Ovary (tissue), 9 donors: ENCODE measurements around the gene MTA1. TPM values are rescaled to one million over a fixed set of nuclear protein-coding genes. Genes with fewer than 3 reads are reported as not detected.
A peak's percentile ranks its signal among the peaks of the same experiment; 100 is the strongest.

Experiments used
- DNase-seq, 5 donors: peaks; one replicate each; pipeline ENCODE4 v3.0.0-alpha.2; 2019 to 2020
- H3K27ac ChIP-seq, 2 donors: fragments of 200-600 bp; one replicate each; pipeline versions ENCODE4 v1.5.1 to v1.8.0; 2019 to 2022
- H3K27me3 ChIP-seq: fragments of 200-600 bp; one replicate; pipeline ENCODE4 v1.8.0; 2022
- H3K36me3 ChIP-seq: fragments of 200-600 bp; sonication (generic); one replicate; pipeline ENCODE4 v1.5.1; 2019
- H3K4me1 ChIP-seq: one replicate; pipeline ENCODE4 v1.8.1; 2013; ENCODE audit warnings: mild to moderate bottlenecking, moderate library complexity; ENCODE audit not compliant: insufficient read depth
- H3K4me3 ChIP-seq: fragments of 200-600 bp; sonication (generic); one replicate; pipeline ENCODE4 v1.5.1; 2017
- H3K9me3 ChIP-seq, 2 donors: fragments of 200-600 bp in 1 of 2; sonication (generic) in 1 of 2; one replicate each; pipeline versions ENCODE4 v1.5.1 to v1.8.1; 2013 to 2019; ENCODE audit warnings: mild to moderate bottlenecking in 1 of 2, moderate library complexity in 1 of 2
- EP300 ChIP-seq: sonication (generic); formaldehyde crosslinking; IDR thresholded peaks from one replicate; pipeline ENCODE4 v1.6.1; 2017; ENCODE audit warnings: antibody characterized with exemption
- POLR2A ChIP-seq: fragments of 450-650 bp; IDR thresholded peaks from one replicate; pipeline ENCODE4 v1.6.1; 2017; ENCODE audit warnings: antibody characterized with exemption, mild to moderate bottlenecking, moderate library complexity
- WGBS, 3 donors: extraction: QIAGEN DNeasy Blood & Tissue Kit in 1 of 3; methylation state at CpG; one replicate each; pipeline versions ENCODE4 v1.1.5 to v1.1.7; 2013 to 2017; 5-methylcytosine and 5-hydroxymethylcytosine counted together
- intact Hi-C, 4 donors: fragments of 100-400 bp; cut with DNase I; formaldehyde crosslinking; loops; one replicate each; pipeline versions ENCODE4 v1.11.0 to v1.15.1; 2022 to 2023
- polyA plus RNA-seq, 2 donors: library from polyadenylated mRNA; stranded (reverse); fragments of 200-250 nt in 1 of 2; fragments of 350-450 nt in 1 of 2; fragmentation: Illumina TruSeq in 1 of 2; extraction: RNeasy Lipid Tissue Mini Kit (QIAGEN cat#74804) in 1 of 2; gene quantifications; one replicate each; pipeline ENCODE4 v1.2.3, GENCODE V29; 2013 to 2014
- total RNA-seq, 7 donors: library from RNA; depleted of rRNA in 2 of 7; stranded (reverse); fragments of >200 nt in 2 of 7; fragmentation: NEBNext Ultra II Directional in 3 of 7; extraction: Animal tissue kit (Norgen Biotek cat#: 25700) in 3 of 7; gene quantifications; one replicate each; pipeline versions ENCODE4 v1.1.0 to v1.2.4, GENCODE V29; 2016 to 2023
- TF ChIP-seq, protein P1 (sequence below), 3 donors: fragments of 450-650 bp in 2 of 3; fragments of 200-600 bp in 1 of 3; IDR thresholded peaks; one replicate each; pipeline versions ENCODE4 v1.5.1 to v1.8.0; 2016 to 2022; ENCODE audit warnings: antibody characterized with exemption in 3 of 3, mild to moderate bottlenecking in 1 of 3
- donor health status: DM: no; HTN: no; CAD: no; lungs with moderate emphysema.
- donor health status: DM: no; HTN: no; CAD: no.
- donor health status: Bipolar disorder and iron deficiency.
- donor health status: DM: yes; HTN: yes; CAD: no.
- donor health status: DM: no; HTN: no; CAD: no.
- donor health status: DM: yes; HTN: yes; CAD: no.

The MTA1 gene
- total and polyA plus RNA-seq, 9 donors, result 23.0 to 128 (median 104) TPM

DNA sequence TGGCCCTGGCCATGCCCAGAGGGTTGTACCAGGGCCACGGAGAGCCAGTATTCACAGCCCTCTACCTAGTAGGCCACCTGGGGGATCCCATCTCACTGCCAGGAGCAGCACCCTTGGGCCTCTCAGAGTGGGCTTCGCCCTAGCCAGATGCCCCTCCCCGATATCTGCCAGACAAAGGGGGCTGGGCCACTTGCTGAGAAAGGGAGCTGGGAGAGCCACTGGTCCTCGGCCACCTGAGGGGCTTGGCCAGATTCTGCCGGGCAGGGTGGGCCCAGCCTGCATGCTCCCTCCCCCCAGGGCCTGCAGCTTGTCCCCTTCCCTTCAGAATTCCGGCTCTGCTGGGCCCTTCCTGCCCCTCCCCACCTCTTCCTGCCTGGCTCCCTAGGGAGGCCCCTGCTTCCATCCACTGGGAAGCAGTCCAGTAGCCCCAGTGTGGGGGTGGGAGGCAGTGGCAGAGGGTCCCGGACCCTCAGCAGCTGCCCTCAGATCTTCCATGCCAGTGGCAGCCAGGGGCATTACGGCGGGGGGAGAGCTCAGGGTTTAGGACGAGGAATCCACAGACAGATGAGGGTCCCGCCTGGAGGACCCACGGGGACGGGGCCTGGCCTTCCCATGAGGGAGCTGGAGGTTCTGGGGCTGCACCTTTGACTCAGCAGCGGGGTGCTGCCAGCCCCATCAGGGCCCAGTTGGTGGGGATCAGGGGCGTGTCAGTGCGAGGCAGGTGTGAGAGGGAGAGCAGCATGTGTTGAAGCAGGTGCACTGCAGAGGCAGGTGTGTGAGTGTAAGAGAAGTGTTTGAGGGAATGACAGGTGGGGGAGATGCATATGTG is 57.4 kb downstream of the MTA1 start:
- no peaks in the 10 kb centered on the region for H3K36me3 ChIP-seq
- 63 to 72% (median 71%) methylated on average over 16 of the region's 16 CpGs for WGBS, 3 donors
- peak in 1 of 5 donors; percentile 41 for DNase-seq
- TF ChIP-seq EP300, result no peak
- TF ChIP-seq, protein P1, sequence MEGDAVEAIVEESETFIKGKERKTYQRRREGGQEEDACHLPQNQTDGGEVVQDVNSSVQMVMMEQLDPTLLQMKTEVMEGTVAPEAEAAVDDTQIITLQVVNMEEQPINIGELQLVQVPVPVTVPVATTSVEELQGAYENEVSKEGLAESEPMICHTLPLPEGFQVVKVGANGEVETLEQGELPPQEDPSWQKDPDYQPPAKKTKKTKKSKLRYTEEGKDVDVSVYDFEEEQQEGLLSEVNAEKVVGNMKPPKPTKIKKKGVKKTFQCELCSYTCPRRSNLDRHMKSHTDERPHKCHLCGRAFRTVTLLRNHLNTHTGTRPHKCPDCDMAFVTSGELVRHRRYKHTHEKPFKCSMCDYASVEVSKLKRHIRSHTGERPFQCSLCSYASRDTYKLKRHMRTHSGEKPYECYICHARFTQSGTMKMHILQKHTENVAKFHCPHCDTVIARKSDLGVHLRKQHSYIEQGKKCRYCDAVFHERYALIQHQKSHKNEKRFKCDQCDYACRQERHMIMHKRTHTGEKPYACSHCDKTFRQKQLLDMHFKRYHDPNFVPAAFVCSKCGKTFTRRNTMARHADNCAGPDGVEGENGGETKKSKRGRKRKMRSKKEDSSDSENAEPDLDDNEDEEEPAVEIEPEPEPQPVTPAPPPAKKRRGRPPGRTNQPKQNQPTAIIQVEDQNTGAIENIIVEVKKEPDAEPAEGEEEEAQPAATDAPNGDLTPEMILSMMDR (IDR thresholded peaks at IDR 0.05), result no peak
- TF ChIP-seq POLR2A, result no peak
- H3K4me3 ChIP-seq, result no peak overlapping the region
- H3K27me3 ChIP-seq, result no peaks in the 10 kb centered on the region
- peaks cover 25% of the 10 kb centered on the region for H3K4me1 ChIP-seq
- H3K27ac ChIP-seq, result no peak overlapping the region
- intact Hi-C loops, result loop anchor here in 2 of 4 donors (10.0 kb wide), 2 partner anchors 52 to 62 kb away; partner anchors contain the start of gene MTA1 (in 1 of the 2)
- no peaks in the 10 kb centered on the region for H3K9me3 ChIP-seq

DNA sequence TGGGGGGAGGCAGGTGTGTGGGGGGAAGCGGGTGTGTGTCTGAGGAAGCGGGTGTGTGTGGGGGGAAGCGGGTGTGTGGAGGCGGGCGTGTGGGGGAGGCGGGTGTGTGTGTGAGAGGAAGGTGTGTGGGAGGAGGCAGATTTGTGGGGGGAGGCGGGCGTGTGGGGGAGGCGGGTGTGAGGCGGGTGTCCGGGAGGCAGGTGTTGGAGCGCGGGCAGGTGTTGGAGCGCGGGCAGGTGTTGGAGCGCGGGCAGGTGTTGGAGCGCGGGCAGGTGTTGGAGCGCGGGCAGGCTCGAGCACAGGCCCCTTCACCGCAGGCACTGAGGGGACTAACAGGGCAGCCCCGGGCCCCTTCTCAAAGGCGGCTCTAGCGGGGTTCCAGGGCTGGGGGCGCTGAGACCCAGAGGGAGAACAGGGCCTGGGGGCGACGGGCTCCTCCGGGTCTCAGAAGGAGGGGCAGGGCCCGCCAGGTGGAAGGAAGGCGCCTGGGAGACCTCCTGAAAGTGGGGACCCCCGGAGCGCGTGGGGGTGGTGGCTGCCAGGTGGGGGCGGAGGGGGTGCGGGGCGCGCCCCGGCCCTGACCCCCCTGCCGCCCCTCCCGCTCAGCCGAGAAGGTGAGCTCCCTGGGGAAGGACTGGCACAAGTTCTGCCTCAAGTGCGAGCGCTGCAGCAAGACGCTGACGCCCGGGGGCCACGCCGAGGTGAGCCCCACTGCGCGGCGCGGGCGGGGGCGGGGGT is 58.2 kb downstream of the MTA1 start:
- Histone ChIP-seq H3K27ac (no peak overlapping the region), H3K4me3 (no peak overlapping the region), H3K36me3 (no peaks in the 10 kb centered on the region), H3K4me1 (peaks cover 31% of the 10 kb centered on the region), H3K9me3 (no peaks in the 10 kb centered on the region), H3K27me3 (no peaks in the 10 kb centered on the region)
- WGBS, 3 donors, result 22 to 34% (median 29%) methylated on average over 36 to 54 of the region's 56 CpGs
- TF ChIP-seq POLR2A (no peak), EP300 (no peak)
- TF ChIP-seq, protein P1 (IDR thresholded peaks at IDR 0.05), result no peak
- DNase-seq, result peak in 2 of 5 donors; percentile 35 to 47
- intact Hi-C loops, result loop anchor here in 2 of 4 donors (10.0 kb wide), 2 partner anchors 53 to 63 kb away; partner anchors contain the start of gene MTA1 (in 1 of the 2)

DNA sequence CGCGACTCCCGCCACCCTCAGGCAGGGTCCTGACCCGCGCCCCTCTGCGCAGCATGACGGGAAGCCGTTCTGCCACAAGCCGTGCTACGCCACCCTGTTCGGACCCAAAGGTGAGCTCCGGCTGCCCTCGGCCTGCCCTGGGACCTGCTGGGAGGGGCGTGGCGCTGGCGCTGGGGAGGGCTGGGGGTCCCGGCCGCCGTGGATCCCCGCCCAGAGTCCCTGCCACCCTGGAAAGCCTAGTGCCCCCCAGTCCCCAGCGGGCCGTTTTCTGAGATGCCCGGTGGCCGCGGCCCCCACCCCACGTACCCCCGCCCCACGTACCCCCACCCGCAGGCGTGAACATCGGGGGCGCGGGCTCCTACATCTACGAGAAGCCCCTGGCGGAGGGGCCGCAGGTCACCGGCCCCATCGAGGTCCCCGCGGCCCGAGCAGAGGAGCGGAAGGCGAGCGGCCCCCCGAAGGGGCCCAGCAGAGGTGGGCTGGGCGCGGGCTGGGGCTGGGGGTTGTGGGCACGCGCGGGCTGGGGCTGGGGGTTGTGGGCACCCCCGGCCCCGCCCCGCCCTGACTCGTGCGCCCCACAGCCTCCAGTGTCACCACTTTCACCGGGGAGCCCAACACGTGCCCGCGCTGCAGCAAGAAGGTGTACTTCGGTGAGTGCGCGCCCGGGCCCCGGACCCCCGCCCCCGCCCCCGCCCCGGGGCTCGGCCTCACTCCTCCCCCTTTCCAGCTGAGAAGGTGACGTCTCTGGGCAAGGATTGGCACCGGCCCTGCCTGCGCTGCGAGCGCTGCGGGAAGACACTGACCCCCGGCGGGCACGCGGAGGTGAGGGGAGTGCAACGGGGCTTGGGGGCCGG is 59.0 kb downstream of the MTA1 start:
- TF ChIP-seq, protein P1 (IDR thresholded peaks at IDR 0.05), result no peak
- no peak for TF ChIP-seq POLR2A
- no peak for TF ChIP-seq EP300
- Histone ChIP-seq H3K9me3 (no peaks in the 10 kb centered on the region), H3K27me3 (no peaks in the 10 kb centered on the region), H3K27ac (no peak overlapping the region), H3K4me3 (no peak overlapping the region), H3K4me1 (peaks cover 29% of the 10 kb centered on the region), H3K36me3 (no peaks in the 10 kb centered on the region)
- intact Hi-C loops, result loop anchor here in 2 of 4 donors (10.0 kb wide), 2 partner anchors 54 to 64 kb away; partner anchors contain the start of gene MTA1 (in 1 of the 2)
- DNase-seq, result peak in 2 of 5 donors; percentile 37 to 45
- WGBS, 3 donors, result 47 to 61% (median 50%) methylated on average over 40 to 81 of the region's 81 CpGs
